ENCODE results near the gene DOK7.
A peak's percentile ranks its signal among the peaks of the same experiment; 100 is the strongest.

DOK7 gene

GRCh38 chr4:3520796-3521600, 57.9 kb downstream of the DOK7 start:
- DNase-seq (ENCODE audit: low read depth, low spot score): no peak

- DNase-seq (ENCODE audit: low read depth, low spot score): no peak
Measured at GRCh38 chr4:3521621-3522325, 58.7 kb downstream of the DOK7 start.

- DNase-seq (ENCODE audit: low read depth, low spot score): no peak
Measured at GRCh38 chr4:3522326-3522640, 59.2 kb downstream of the DOK7 start.

DNA sequence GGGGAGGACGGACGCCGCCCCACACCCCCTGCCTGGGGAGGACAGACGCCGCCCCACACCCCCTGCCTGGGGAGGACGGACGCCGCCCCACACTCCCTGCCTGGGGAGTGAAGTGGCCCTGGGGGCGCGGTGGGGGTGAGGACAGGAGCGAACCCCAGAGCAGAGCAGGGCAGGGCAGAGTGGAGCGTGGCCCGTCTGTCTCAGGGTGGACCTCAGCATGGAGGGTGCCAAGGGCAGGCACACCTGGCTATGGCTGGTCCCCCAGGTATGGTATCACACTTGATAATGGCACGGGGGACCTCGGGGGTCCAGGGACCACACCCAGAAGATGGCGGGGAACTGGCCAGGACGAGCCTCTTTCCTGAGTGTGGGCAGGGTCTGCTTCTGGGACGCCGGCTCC, 59.5 kb downstream of the DOK7 start:
- DNase-seq (ENCODE audit: low read depth, low spot score): no peak

GRCh38 chr4:3523146-3523627, 60.1 kb downstream of the DOK7 start:
- no peak for DNase-seq (ENCODE audit: low read depth, low spot score)

GRCh38 chr4:3523628-3524221, 60.6 kb downstream of the DOK7 start:
- DNase-seq (ENCODE audit: low read depth, low spot score): no peak

DNA sequence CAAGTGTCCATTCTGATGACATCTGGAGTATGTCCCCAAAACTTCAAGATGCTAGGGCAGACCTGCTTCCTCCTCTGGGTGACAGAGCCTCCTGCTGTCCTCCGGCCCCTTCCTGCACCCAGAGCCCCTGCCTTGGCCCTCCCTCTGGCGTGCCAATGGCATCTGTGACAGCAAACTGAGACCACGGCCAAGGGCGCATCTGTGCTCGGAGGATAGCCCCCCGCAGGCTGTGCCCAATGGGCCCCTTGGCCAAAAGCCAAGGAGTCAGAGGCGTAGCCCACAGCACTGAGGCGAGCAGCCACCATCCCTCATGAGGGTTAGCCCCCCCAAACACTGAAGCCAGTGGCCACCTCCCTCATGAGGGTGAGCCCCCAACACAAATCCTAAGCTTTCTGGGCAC, 61.2 kb downstream of the DOK7 start:
- no peak for DNase-seq (ENCODE audit: low read depth, low spot score)

GRCh38 chr4:3524920-3525319, 61.8 kb downstream of the DOK7 start:
- DNase-seq (ENCODE audit: low read depth, low spot score): no peak

DNA sequence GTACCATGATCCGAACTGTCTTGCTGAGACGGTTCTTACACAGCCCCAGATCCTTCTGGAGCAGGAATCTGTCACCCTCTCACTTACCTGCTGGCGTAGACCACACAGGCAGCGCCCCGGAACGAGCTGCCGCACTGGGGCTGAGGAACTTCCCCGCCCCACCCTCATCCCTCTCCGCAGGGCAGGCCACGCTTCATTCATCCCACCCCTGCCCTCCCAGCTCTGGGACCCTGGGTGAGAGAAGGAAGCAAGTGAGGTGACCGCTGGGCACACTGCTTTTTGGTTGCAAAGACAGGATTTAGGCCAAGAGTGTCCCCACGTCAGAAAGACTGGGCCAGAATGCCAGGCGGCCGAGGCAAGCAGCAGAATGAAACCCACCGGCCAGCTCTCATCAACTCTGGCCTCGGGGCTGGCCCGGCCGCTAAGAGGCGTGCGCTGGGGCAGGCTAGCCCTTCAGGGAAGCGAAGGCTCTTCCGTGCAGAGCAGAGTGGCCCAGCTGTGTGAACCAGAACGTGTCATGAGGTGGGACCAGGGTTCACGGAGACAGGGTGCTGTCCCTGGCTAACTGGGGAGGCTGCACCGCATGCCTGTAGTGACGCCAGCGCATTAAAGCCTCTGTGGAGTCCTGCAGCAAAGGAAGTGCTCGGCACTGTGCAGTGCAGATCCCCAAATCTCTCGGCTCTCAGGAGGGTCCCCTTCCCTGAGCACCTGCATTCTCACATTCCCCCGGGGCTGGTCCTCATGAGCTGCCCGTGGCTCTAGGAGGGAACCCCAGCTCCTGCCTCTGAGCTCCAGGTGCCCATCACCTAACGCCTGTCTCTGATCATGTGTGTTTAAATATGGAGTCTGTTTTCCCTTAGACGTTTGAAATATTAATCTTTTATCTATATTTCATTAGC, 62.7 kb downstream of the DOK7 start:
- DNase-seq (ENCODE audit: low read depth, low spot score): no peak

DNA sequence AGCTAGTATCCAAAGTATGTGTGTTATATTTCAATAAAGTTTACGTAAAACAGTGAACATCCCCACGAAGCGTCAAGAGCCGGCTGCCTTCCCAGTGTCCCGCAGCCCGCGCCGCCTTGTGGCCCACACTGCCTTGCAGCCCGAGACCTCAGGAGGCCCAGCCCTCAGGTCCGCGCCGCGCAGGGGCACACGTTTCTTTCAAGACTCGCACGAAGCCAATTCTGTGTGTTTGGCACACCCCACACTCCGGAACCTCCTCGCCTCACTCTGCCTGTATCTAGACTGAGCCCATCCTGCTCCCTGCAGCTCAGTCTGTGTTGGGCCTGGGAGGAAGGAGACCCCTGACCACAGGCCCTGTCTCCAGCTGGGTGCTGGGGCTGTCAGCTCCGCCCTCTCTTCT, 63.4 kb downstream of the DOK7 start:
- DNase-seq (ENCODE audit: low read depth, low spot score): no peak

DNA sequence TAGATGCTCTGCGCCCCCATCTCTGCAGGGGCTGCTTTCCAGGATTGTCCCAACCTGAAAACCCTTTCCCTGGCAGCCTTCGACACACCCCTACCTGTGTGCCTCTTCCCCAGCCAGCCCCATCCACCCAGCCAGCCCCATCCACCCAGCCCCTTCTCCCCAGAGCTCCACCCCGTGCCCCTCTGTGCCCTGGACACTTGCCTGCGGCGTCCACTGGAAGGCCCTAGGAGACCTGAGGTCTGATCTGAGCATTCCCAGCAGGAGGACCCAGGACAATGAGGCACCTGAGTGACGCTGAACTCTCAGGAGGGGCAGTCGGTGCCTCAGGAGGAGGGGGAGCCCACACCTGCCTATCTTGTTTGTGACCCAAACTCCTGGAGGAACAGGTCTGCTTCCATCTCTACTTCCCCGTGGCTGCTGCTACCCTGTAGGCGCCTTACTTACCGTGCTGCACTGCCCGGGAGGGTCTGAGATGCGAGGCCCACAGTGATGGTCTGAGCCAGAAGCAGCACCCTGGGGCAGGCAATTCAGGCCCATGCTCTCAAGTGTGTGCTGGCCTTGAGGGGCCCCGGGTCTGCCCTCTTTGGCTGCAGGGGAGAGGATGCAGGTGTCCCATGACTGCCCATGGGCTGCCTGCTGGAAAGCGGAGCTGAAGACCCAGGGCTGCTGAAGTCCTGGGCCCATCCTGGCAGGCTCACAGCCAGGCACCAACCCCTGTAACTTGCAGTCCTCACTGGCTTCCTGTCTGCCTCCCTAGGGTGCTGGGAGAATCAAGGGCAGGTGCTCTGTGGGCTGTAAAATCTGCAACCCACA, 64.2 kb downstream of the DOK7 start:
- DNase-seq (ENCODE audit: low read depth, low spot score): no peak

DNA sequence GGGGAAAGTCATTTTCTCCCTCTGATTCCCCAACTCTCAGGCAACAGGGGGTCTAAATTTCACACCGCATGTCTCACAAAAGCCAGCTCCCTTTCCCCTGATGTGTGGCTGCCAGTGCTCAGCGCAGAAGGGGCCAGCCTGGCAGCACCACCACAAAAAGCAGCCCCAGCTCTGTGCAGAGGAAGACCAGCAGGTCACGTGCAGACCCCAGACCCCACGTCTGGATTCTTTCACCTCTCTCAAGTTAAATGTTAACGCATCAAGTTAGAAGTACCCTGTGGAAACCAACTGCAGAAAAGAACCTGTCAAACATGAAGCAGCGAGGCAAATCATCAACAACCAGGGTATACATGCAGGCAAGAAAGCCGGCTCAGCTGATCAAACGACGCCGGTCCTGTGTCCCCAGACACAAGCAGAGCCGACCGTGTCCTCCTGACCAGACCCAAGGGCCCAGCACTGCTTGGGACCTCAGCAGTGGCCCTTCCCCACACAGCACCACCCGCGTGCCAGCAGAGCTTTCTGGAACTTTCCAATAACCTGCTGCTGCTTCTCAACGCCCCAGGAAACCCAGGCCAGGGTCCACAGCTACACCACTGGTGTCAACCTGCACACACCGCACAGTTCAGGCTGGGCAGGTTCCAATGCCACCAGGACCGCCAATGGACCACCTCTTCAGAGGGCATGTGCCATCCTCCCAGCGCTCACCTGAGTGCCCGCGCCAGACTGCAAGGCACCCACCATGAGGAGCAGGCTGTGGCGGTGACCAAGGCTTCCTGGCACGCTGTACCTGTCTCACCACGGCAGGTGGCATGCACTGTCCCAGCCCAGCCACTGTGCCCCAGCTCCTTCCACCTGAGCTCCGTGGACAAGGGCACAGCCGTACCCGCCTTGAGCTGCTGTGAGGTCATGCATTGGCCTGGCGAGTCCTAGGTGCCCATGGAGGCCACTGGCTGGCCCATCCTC, 65.1 kb downstream of the DOK7 start:
- DNase-seq (ENCODE audit: low read depth, low spot score): no peak

- no peak for DNase-seq (ENCODE audit: low read depth, low spot score)
Measured at GRCh38 chr4:3529363-3529762, 66.3 kb downstream of the DOK7 start.

GRCh38 chr4:3530051-3530450, 66.9 kb downstream of the DOK7 start:
- no peak for DNase-seq (ENCODE audit: low read depth, low spot score)

DNA sequence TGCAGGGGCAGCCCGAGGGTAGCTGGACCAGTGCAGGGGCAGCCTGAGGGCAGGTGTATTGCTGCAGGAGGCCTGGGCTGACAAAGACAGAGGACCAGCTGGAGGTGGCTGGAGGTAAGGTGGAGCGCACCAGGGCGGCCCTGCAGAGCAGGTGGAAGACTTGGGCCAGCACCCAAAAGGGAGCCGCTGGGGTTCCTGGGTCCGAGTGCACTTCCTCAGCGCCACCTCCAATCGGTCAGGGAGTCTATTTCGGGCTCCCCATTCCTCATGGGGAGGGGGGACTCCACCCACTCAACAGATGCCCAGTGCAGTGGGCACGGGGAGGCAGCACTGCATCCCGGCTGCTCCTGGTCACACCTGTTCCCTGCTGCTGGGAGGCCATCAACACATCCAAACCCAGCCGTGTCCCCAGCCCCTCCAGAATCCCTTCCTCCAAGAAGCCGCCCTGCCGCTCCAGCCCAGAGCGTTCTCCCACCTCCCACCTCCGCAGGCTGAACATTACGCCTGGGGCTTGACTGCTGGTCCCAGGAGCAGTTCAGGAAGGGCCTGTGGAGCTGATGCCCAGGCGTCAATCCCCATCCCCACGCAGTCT, 67.7 kb downstream of the DOK7 start:
- no peak for DNase-seq (ENCODE audit: low read depth, low spot score)

DNA sequence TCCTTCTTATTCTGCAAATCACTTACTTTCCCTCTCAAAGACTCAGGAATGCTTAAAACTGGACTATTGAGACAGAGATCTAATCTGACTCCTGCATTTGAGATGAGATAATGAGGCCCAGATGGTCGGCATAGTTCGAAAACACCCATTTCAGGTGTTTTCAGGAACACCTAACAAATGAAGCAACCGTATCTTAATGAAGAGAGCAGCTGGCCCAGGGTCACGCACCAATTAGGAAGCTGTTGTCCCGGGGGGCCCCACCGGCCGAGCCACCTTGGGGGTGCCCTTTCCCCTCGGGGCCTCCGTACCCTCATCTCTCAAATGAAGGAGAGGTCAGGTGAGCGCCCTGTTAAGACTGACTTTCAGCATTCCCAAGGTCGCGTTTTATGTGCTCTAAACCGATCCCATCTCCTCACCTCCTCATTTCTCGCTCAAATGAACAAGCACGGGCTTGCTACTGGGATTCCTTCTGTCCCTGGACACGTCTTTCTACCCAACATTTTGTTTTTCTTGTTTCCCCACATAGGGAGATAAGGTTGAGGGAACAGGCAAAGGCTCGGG, 68.3 kb downstream of the DOK7 start:
- DNase-seq (ENCODE audit: low read depth, low spot score): no peak

DNA sequence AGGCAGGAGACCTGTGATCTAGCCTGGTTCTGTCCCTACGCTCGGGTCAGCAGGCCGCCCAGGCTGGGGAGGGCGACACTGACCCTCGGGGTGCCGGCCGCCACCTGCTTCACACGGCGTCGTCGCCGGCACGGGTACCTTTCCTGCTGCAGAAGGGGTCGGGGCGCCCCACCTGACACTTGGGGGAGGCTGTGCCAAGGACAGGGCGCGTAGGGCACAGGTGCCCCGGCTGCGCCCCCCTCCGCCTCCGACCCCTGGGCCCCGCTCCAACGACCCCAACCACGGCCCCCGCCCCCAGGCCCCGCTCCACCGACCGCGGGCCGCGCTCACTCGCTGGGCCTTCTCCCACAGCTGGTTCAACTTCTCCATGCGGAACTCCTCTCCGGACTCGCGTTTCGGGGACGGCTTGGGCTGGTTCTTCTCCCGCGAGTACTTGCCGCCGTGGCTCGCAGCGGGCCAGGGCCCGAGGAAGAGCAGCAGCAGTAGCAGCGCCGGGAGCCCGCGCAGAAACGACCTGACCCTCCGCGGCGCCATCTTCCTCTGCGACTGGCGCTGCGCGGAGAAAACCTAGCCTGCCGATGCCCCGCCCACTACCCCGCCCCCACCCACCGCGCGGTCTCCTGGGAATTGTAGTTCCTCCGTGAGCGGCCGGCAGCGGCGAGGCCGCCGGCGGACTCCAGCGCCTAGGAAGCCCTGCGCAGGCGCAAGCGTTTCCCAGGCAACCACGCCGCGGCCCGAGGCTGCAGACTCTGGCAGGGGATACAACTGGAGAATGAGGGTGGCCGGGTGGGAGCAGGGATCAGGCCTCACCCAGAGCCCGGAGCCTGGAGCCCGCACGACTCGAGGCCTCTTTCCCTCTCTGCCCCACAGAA, 69.0 kb downstream of the DOK7 start, which contains the start of gene LRPAP1:
LRPAP1 (minus strand) TSS at position 544 of the 872 bp plus-strand sequence; CDS start at position 534, 10 bp downstream.
- peak; percentile 97 for DNase-seq (ENCODE audit: low read depth, low spot score)
